ENCODE data around the gene UACA. TPM values are rescaled to one million over a fixed set of nuclear protein-coding genes. Genes with fewer than 3 reads are reported as not detected.
"Not testable (repeated sequence)": the region's sequence is repeated elsewhere in the genome, so short reads cannot be mapped to it uniquely, and the experiment has no call there.

Gene UACA
- polyA plus RNA-seq, 2 donors = 27.1 to 83.5 TPM

DNA sequence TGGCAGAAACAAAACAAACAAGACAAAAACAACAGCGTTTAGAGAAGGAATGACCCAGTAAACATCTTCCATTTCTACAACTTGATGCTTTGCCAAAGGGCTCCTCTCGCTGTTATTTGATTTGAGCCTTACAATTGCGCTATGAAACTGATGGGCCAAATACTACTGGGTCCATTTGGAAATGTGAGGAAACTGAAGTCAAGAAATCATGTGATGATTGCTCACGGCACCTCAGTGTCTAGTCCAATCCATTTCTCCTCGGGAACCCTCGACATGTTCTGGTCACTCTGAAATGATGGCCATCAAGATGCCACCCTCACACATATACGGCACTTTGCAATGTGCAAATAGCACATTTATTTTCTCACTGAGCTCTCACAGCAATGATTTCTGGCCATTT, 136.0 kb downstream of the UACA start:
- H3K36me3 ChIP-seq (ENCODE audit: control insufficient read depth in 2 of 2, insufficient read depth in 2 of 2, low read length in 1 of 2) = no peaks in the 10 kb centered on the region

GRCh38 chr15:70625438-70625837, 137.9 kb downstream of the UACA start:
- Histone ChIP-seq H3K27ac (ENCODE audit: low read depth in 2 of 2, low read length in 1 of 2) (no peak overlapping the region), H3K4me1 (ENCODE audit: control insufficient read depth in 2 of 2, insufficient read depth in 2 of 2, low read length in 1 of 2) (no peaks in the 10 kb centered on the region), H3K4me3 (ENCODE audit: low read depth in 1 of 2, low read length in 2 of 2) (no peak overlapping the region), H3K36me3 (ENCODE audit: control insufficient read depth in 2 of 2, insufficient read depth in 2 of 2, low read length in 1 of 2) (no peaks in the 10 kb centered on the region), H3K27me3 (ENCODE audit: control insufficient read depth in 1 of 2, insufficient read depth in 2 of 2, low read length in 2 of 2) (no peaks in the 10 kb centered on the region), H3K9me3 (ENCODE audit: control insufficient read depth in 2 of 2, insufficient read depth in 1 of 2, low read depth in 1 of 2, low read length in 1 of 2) (peaks cover 0 to 2% of the 10 kb centered on the region in 2 donors)
- WGBS, 2 donors = 35 to 37% methylated on average over 3 of the region's 3 CpGs

More for the DNA sequence above, 136.0 kb downstream of the UACA start:
- 88 to 89% methylated on average over 7 of the region's 7 CpGs for WGBS, 2 donors
- H3K27me3 ChIP-seq (ENCODE audit: control insufficient read depth in 1 of 2, insufficient read depth in 2 of 2, low read length in 2 of 2) = no peaks in the 10 kb centered on the region
- H3K4me1 ChIP-seq (ENCODE audit: control insufficient read depth in 2 of 2, insufficient read depth in 2 of 2, low read length in 1 of 2) = peaks cover 0 to 6% of the 10 kb centered on the region in 2 donors
- H3K4me3 ChIP-seq (ENCODE audit: low read depth in 1 of 2, low read length in 2 of 2) = no peak overlapping the region
- no peak overlapping the region for H3K27ac ChIP-seq (ENCODE audit: low read depth in 2 of 2, low read length in 1 of 2)
- peaks cover 0 to 2% of the 10 kb centered on the region in 2 donors for H3K9me3 ChIP-seq (ENCODE audit: control insufficient read depth in 2 of 2, insufficient read depth in 1 of 2, low read depth in 1 of 2, low read length in 1 of 2)

GRCh38 chr15:70625011-70625410, 138.3 kb downstream of the UACA start:
- H3K4me1 ChIP-seq (ENCODE audit: control insufficient read depth in 2 of 2, insufficient read depth in 2 of 2, low read length in 1 of 2) = no peaks in the 10 kb centered on the region
- H3K4me3 ChIP-seq (ENCODE audit: low read depth in 1 of 2, low read length in 2 of 2) = no peak overlapping the region
- peaks cover 0 to 2% of the 10 kb centered on the region in 2 donors for H3K9me3 ChIP-seq (ENCODE audit: control insufficient read depth in 2 of 2, insufficient read depth in 1 of 2, low read depth in 1 of 2, low read length in 1 of 2)
- H3K27me3 ChIP-seq (ENCODE audit: control insufficient read depth in 1 of 2, insufficient read depth in 2 of 2, low read length in 2 of 2) = no peaks in the 10 kb centered on the region
- no peak overlapping the region for H3K27ac ChIP-seq (ENCODE audit: low read depth in 2 of 2, low read length in 1 of 2)
- no peaks in the 10 kb centered on the region for H3K36me3 ChIP-seq (ENCODE audit: control insufficient read depth in 2 of 2, insufficient read depth in 2 of 2, low read length in 1 of 2)

- Histone ChIP-seq H3K9me3 (ENCODE audit: control insufficient read depth in 2 of 2, insufficient read depth in 1 of 2, low read depth in 1 of 2, low read length in 1 of 2) (peaks cover 0 to 2% of the 10 kb centered on the region in 2 donors), H3K4me3 (ENCODE audit: low read depth in 1 of 2, low read length in 2 of 2) (no peak overlapping the region), H3K36me3 (ENCODE audit: control insufficient read depth in 2 of 2, insufficient read depth in 2 of 2, low read length in 1 of 2) (no peaks in the 10 kb centered on the region), H3K4me1 (ENCODE audit: control insufficient read depth in 2 of 2, insufficient read depth in 2 of 2, low read length in 1 of 2) (no peaks in the 10 kb centered on the region), H3K27me3 (ENCODE audit: control insufficient read depth in 1 of 2, insufficient read depth in 2 of 2, low read length in 2 of 2) (no peaks in the 10 kb centered on the region), H3K27ac (ENCODE audit: low read depth in 2 of 2, low read length in 1 of 2) (no peak overlapping the region)
- WGBS, 2 donors = 90 to 94% methylated on average over 3 of the region's 3 CpGs
These were observed 144.4 kb downstream of the UACA start for GRCh38 chr15:70618929-70619328.

DNA sequence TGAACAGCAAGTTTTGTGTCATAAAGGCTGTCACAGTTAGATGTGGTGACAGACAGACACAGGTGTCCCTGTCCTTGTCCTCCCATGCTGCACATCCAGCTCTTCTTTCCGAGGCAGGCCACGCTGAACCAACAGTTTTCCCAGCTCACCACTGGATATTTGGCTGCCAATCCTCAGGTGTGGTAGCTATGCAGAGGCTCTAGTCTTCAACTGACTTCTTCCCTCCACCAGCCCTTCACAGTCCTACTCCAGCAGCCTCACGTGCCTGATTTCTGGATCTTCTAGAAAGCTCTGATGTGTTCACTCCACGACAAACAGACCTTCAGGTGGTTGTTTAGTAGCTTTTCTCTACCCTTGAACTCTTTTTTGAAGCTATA, 145.5 kb downstream of the UACA start:
- no peaks in the 10 kb centered on the region for H3K4me1 ChIP-seq (ENCODE audit: control insufficient read depth in 2 of 2, insufficient read depth in 2 of 2, low read length in 1 of 2)
- no peaks in the 10 kb centered on the region for H3K27me3 ChIP-seq (ENCODE audit: control insufficient read depth in 1 of 2, insufficient read depth in 2 of 2, low read length in 2 of 2)
- no peaks in the 10 kb centered on the region for H3K36me3 ChIP-seq (ENCODE audit: control insufficient read depth in 2 of 2, insufficient read depth in 2 of 2, low read length in 1 of 2)
- WGBS, 2 donors = 87 to 90% methylated on average over 4 of the region's 4 CpGs
- no peaks in the 10 kb centered on the region for H3K9me3 ChIP-seq (ENCODE audit: control insufficient read depth in 2 of 2, insufficient read depth in 1 of 2, low read depth in 1 of 2, low read length in 1 of 2)
- no peak overlapping the region for H3K4me3 ChIP-seq (ENCODE audit: low read depth in 1 of 2, low read length in 2 of 2)
- no peak overlapping the region for H3K27ac ChIP-seq (ENCODE audit: low read depth in 2 of 2, low read length in 1 of 2)

- H3K4me3 ChIP-seq (ENCODE audit: low read depth in 1 of 2, low read length in 2 of 2) = no peak overlapping the region
- WGBS, 2 donors = 54 to 55% methylated on average over 4 of the region's 4 CpGs
- no peaks in the 10 kb centered on the region for H3K27me3 ChIP-seq (ENCODE audit: control insufficient read depth in 1 of 2, insufficient read depth in 2 of 2, low read length in 2 of 2)
- no peaks in the 10 kb centered on the region for H3K9me3 ChIP-seq (ENCODE audit: control insufficient read depth in 2 of 2, insufficient read depth in 1 of 2, low read depth in 1 of 2, low read length in 1 of 2)
- H3K27ac ChIP-seq (ENCODE audit: low read depth in 2 of 2, low read length in 1 of 2) = no peak overlapping the region
- no peaks in the 10 kb centered on the region for H3K36me3 ChIP-seq (ENCODE audit: control insufficient read depth in 2 of 2, insufficient read depth in 2 of 2, low read length in 1 of 2)
- no peaks in the 10 kb centered on the region for H3K4me1 ChIP-seq (ENCODE audit: control insufficient read depth in 2 of 2, insufficient read depth in 2 of 2, low read length in 1 of 2)
These were observed 146.1 kb downstream of the UACA start for GRCh38 chr15:70617076-70617910.

GRCh38 chr15:70616311-70616756, 147.0 kb downstream of the UACA start:
- not testable (repeated sequence) for H3K27ac ChIP-seq (ENCODE audit: low read depth in 2 of 2, low read length in 1 of 2); H3K27me3 ChIP-seq (ENCODE audit: control insufficient read depth in 1 of 2, insufficient read depth in 2 of 2, low read length in 2 of 2); H3K4me3 ChIP-seq (ENCODE audit: low read depth in 1 of 2, low read length in 2 of 2); H3K36me3 ChIP-seq (ENCODE audit: control insufficient read depth in 2 of 2, insufficient read depth in 2 of 2, low read length in 1 of 2); H3K4me1 ChIP-seq (ENCODE audit: control insufficient read depth in 2 of 2, insufficient read depth in 2 of 2, low read length in 1 of 2); H3K9me3 ChIP-seq (ENCODE audit: control insufficient read depth in 2 of 2, insufficient read depth in 1 of 2, low read depth in 1 of 2, low read length in 1 of 2)
- 71 to 74% methylated on average over 2 of the region's 2 CpGs for WGBS, 2 donors

GRCh38 chr15:70615435-70616310, 147.7 kb downstream of the UACA start:
- Histone ChIP-seq H3K36me3 (ENCODE audit: control insufficient read depth in 2 of 2, insufficient read depth in 2 of 2, low read length in 1 of 2) (no peaks in the 10 kb centered on the region), H3K27me3 (ENCODE audit: control insufficient read depth in 1 of 2, insufficient read depth in 2 of 2, low read length in 2 of 2) (no peaks in the 10 kb centered on the region), H3K9me3 (ENCODE audit: control insufficient read depth in 2 of 2, insufficient read depth in 1 of 2, low read depth in 1 of 2, low read length in 1 of 2) (no peaks in the 10 kb centered on the region), H3K4me1 (ENCODE audit: control insufficient read depth in 2 of 2, insufficient read depth in 2 of 2, low read length in 1 of 2) (no peaks in the 10 kb centered on the region), H3K27ac (ENCODE audit: low read depth in 2 of 2, low read length in 1 of 2) (no peak overlapping the region), H3K4me3 (ENCODE audit: low read depth in 1 of 2, low read length in 2 of 2) (no peak overlapping the region)
- WGBS, 2 donors = 92 to 93% methylated on average over 9 of the region's 9 CpGs

GRCh38 chr15:70614221-70614620, 149.1 kb downstream of the UACA start:
- Histone ChIP-seq H3K27me3 (ENCODE audit: control insufficient read depth in 1 of 2, insufficient read depth in 2 of 2, low read length in 2 of 2) (no peaks in the 10 kb centered on the region), H3K4me3 (ENCODE audit: low read depth in 1 of 2, low read length in 2 of 2) (no peak overlapping the region), H3K27ac (ENCODE audit: low read depth in 2 of 2, low read length in 1 of 2) (no peak overlapping the region), H3K36me3 (ENCODE audit: control insufficient read depth in 2 of 2, insufficient read depth in 2 of 2, low read length in 1 of 2) (no peaks in the 10 kb centered on the region), H3K4me1 (ENCODE audit: control insufficient read depth in 2 of 2, insufficient read depth in 2 of 2, low read length in 1 of 2) (no peaks in the 10 kb centered on the region), H3K9me3 (ENCODE audit: control insufficient read depth in 2 of 2, insufficient read depth in 1 of 2, low read depth in 1 of 2, low read length in 1 of 2) (no peaks in the 10 kb centered on the region)
- WGBS, 2 donors = 96% methylated on average over 3 of the region's 3 CpGs

Data from esophagus (tissue), 2 donors.